ENCODE measurements around the gene COL6A3.

The COL6A3 gene

GRCh38 chr2:237380768-237381167 lies 33.2 kb downstream of the COL6A3 start:
- Histone ChIP-seq H3K4me2 (ENCODE audit: low read length) (no peak overlapping the region), H3K79me2 (ENCODE audit: control insufficient read depth, low read length) (no peaks in the 10 kb centered on the region), H3K4me1 (ENCODE audit: control insufficient read depth, low read length) (no peaks in the 10 kb centered on the region), H3K9me3 (ENCODE audit: control insufficient read depth, insufficient read depth, low read length) (no peaks in the 10 kb centered on the region), H3K36me3 (ENCODE audit: control insufficient read depth, low read length) (no peaks in the 10 kb centered on the region), H3F3A (ENCODE audit: control insufficient read depth, insufficient read depth) (no peaks in the 10 kb centered on the region), H3K27ac (ENCODE audit: low read depth, low read length) (no peak overlapping the region), H4K20me1 (ENCODE audit: control insufficient read depth, insufficient read depth, low read depth, low read length) (no peaks in the 10 kb centered on the region), H3K9me2 (replicated peaks; ENCODE audit: control insufficient read depth, low read length) (no peaks in the 10 kb centered on the region), H3K27me3 (ENCODE audit: control insufficient read depth, low read length) (0 out of 2 replicates have a peak, but pooled peaks cover 5% of the 10 kb centered on the region), H3K4me3 (ENCODE audit: low read length) (no peak overlapping the region)
- TF ChIP-seq CTCF (IDR thresholded peaks at IDR 0.05; ENCODE audit: low read depth, low read length, poor library complexity, severe bottlenecking) = no peak
- TF ChIP-seq EZH2phosphoT487 (IDR thresholded peaks at IDR 0.05; ENCODE audit: borderline replicate concordance, low read length) = no peak

- Histone ChIP-seq H3K9me2 (replicated peaks; ENCODE audit: control insufficient read depth, low read length) (no peaks in the 10 kb centered on the region), H3K36me3 (ENCODE audit: control insufficient read depth, low read length) (no peaks in the 10 kb centered on the region), H3K79me2 (ENCODE audit: control insufficient read depth, low read length) (no peaks in the 10 kb centered on the region), H3K27ac (ENCODE audit: low read depth, low read length) (no peak overlapping the region), H3K4me2 (ENCODE audit: low read length) (no peak overlapping the region), H3F3A (ENCODE audit: control insufficient read depth, insufficient read depth) (no peaks in the 10 kb centered on the region), H3K4me3 (ENCODE audit: low read length) (no peak overlapping the region), H4K20me1 (ENCODE audit: control insufficient read depth, insufficient read depth, low read depth, low read length) (no peaks in the 10 kb centered on the region), H3K4me1 (ENCODE audit: control insufficient read depth, low read length) (no peaks in the 10 kb centered on the region), H3K27me3 (ENCODE audit: control insufficient read depth, low read length) (0 out of 2 replicates have a peak, but pooled peaks cover 5% of the 10 kb centered on the region), H3K9me3 (ENCODE audit: control insufficient read depth, insufficient read depth, low read length) (no peaks in the 10 kb centered on the region)
- TF ChIP-seq CTCF (IDR thresholded peaks at IDR 0.05; ENCODE audit: low read depth, low read length, poor library complexity, severe bottlenecking) (no peak), EZH2phosphoT487 (IDR thresholded peaks at IDR 0.05; ENCODE audit: borderline replicate concordance, low read length) (no peak)
Measured at GRCh38 chr2:237379636-237380035, 34.3 kb downstream of the COL6A3 start.

GRCh38 chr2:237378650-237379049 lies 35.3 kb downstream of the COL6A3 start:
- H4K20me1 ChIP-seq (ENCODE audit: control insufficient read depth, insufficient read depth, low read depth, low read length) = no peaks in the 10 kb centered on the region
- H3K9me2 ChIP-seq (replicated peaks; ENCODE audit: control insufficient read depth, low read length) = no peaks in the 10 kb centered on the region
- H3K9me3 ChIP-seq (ENCODE audit: control insufficient read depth, insufficient read depth, low read length) = no peaks in the 10 kb centered on the region
- H3K27me3 ChIP-seq (ENCODE audit: control insufficient read depth, low read length) = 0 out of 2 replicates have a peak, but pooled peaks cover 5% of the 10 kb centered on the region
- no peak for TF ChIP-seq EZH2phosphoT487 (IDR thresholded peaks at IDR 0.05; ENCODE audit: borderline replicate concordance, low read length)
- TF ChIP-seq CTCF (IDR thresholded peaks at IDR 0.05; ENCODE audit: low read depth, low read length, poor library complexity, severe bottlenecking) = no peak
- H3K79me2 ChIP-seq (ENCODE audit: control insufficient read depth, low read length) = no peaks in the 10 kb centered on the region
- H3K4me3 ChIP-seq (ENCODE audit: low read length) = no peak overlapping the region
- no peaks in the 10 kb centered on the region for H3K36me3 ChIP-seq (ENCODE audit: control insufficient read depth, low read length)
- no peak overlapping the region for H3K4me2 ChIP-seq (ENCODE audit: low read length)
- no peaks in the 10 kb centered on the region for H3F3A ChIP-seq (ENCODE audit: control insufficient read depth, insufficient read depth)
- no peak overlapping the region for H3K27ac ChIP-seq (ENCODE audit: low read depth, low read length)
- H3K4me1 ChIP-seq (ENCODE audit: control insufficient read depth, low read length) = no peaks in the 10 kb centered on the region

All from DOHH2 (cell line).